ENCODE measurements around the gene SMIM13.

SMIM13 gene

DNA sequence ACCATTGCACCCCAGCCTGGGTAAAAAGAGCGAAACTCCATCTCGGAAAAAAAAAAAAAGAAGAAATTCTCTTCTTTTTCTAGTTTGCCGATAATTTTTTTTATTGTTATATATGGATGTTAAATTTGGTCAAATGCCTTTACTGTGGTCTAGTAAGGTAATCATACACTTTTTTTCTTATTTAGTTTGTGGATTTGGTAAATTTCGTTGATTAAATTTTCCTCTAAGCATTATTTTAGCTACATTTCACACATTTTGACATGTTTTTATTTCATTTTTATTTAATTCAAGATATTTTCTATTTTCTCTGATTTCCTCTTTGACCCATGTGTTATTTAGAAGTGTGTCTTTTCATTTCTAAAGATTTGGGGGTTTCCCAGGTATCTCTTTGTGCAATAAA lies 31.6 kb upstream of the SMIM13 start:
- DNase-seq (ENCODE audit: insufficient read length, low spot score), result no peak
- TF ChIP-seq PAX5 (IDR thresholded peaks at IDR 0.05; ENCODE audit: insufficient read depth, low read length, severe bottlenecking), result no peak
- TF ChIP-seq SPI1 (IDR thresholded peaks at IDR 0.05; ENCODE audit: low read depth, low read length), result no peak
- TF ChIP-seq TAF1 (IDR thresholded peaks at IDR 0.05; ENCODE audit: low read depth, low read length), result no peak
- no peak for TF ChIP-seq POLR2AphosphoS5 (IDR thresholded peaks at IDR 0.05; ENCODE audit: low read depth, low read length)
- no peak for TF ChIP-seq POLR2A (IDR thresholded peaks at IDR 0.05; ENCODE audit: low read depth, low read length)
- no peak for TF ChIP-seq POU2F2 (IDR thresholded peaks at IDR 0.05; ENCODE audit: low read depth, low read length)
- no peak for FAIRE-seq

- TF ChIP-seq POLR2A (IDR thresholded peaks at IDR 0.05; ENCODE audit: low read depth, low read length) (no peak), POLR2AphosphoS5 (IDR thresholded peaks at IDR 0.05; ENCODE audit: low read depth, low read length) (no peak), PAX5 (IDR thresholded peaks at IDR 0.05; ENCODE audit: insufficient read depth, low read length, severe bottlenecking) (no peak), SPI1 (IDR thresholded peaks at IDR 0.05; ENCODE audit: low read depth, low read length) (no peak), POU2F2 (IDR thresholded peaks at IDR 0.05; ENCODE audit: low read depth, low read length) (no peak), TAF1 (IDR thresholded peaks at IDR 0.05; ENCODE audit: low read depth, low read length) (no peak)
- DNase-seq (ENCODE audit: insufficient read length, low spot score) (no peak), FAIRE-seq (no peak)
These were observed 30.9 kb upstream of the SMIM13 start for GRCh38 chr6:11062715-11063114.

- FAIRE-seq, result no peak
- DNase-seq (ENCODE audit: insufficient read length, low spot score), result no peak
- TF ChIP-seq TAF1 (IDR thresholded peaks at IDR 0.05; ENCODE audit: low read depth, low read length) (no peak), PAX5 (IDR thresholded peaks at IDR 0.05; ENCODE audit: insufficient read depth, low read length, severe bottlenecking) (no peak), POLR2AphosphoS5 (IDR thresholded peaks at IDR 0.05; ENCODE audit: low read depth, low read length) (no peak), POU2F2 (IDR thresholded peaks at IDR 0.05; ENCODE audit: low read depth, low read length) (no peak), POLR2A (IDR thresholded peaks at IDR 0.05; ENCODE audit: low read depth, low read length) (no peak), SPI1 (IDR thresholded peaks at IDR 0.05; ENCODE audit: low read depth, low read length) (no peak)
These were observed 28.8 kb upstream of the SMIM13 start for GRCh38 chr6:11064836-11065235.

GRCh38 chr6:11065436-11066202 lies 28.0 kb upstream of the SMIM13 start:
- FAIRE-seq (no peak), DNase-seq (ENCODE audit: insufficient read length, low spot score) (no peak)
- TF ChIP-seq TAF1 (IDR thresholded peaks at IDR 0.05; ENCODE audit: low read depth, low read length), result no peak
- TF ChIP-seq POU2F2 (IDR thresholded peaks at IDR 0.05; ENCODE audit: low read depth, low read length), result no peak
- TF ChIP-seq PAX5 (IDR thresholded peaks at IDR 0.05; ENCODE audit: insufficient read depth, low read length, severe bottlenecking), result no peak
- no peak for TF ChIP-seq SPI1 (IDR thresholded peaks at IDR 0.05; ENCODE audit: low read depth, low read length)
- no peak for TF ChIP-seq POLR2AphosphoS5 (IDR thresholded peaks at IDR 0.05; ENCODE audit: low read depth, low read length)
- no peak for TF ChIP-seq POLR2A (IDR thresholded peaks at IDR 0.05; ENCODE audit: low read depth, low read length)

GRCh38 chr6:11066505-11067347 lies 26.9 kb upstream of the SMIM13 start:
- no peak for DNase-seq (ENCODE audit: insufficient read length, low spot score)
- no peak for TF ChIP-seq SPI1 (IDR thresholded peaks at IDR 0.05; ENCODE audit: low read depth, low read length)
- no peak for TF ChIP-seq POLR2A (IDR thresholded peaks at IDR 0.05; ENCODE audit: low read depth, low read length)
- no peak for TF ChIP-seq POLR2AphosphoS5 (IDR thresholded peaks at IDR 0.05; ENCODE audit: low read depth, low read length)
- TF ChIP-seq POU2F2 (IDR thresholded peaks at IDR 0.05; ENCODE audit: low read depth, low read length), result no peak
- no peak for TF ChIP-seq PAX5 (IDR thresholded peaks at IDR 0.05; ENCODE audit: insufficient read depth, low read length, severe bottlenecking)
- TF ChIP-seq TAF1 (IDR thresholded peaks at IDR 0.05; ENCODE audit: low read depth, low read length), result no peak
- FAIRE-seq, result no peak

DNA sequence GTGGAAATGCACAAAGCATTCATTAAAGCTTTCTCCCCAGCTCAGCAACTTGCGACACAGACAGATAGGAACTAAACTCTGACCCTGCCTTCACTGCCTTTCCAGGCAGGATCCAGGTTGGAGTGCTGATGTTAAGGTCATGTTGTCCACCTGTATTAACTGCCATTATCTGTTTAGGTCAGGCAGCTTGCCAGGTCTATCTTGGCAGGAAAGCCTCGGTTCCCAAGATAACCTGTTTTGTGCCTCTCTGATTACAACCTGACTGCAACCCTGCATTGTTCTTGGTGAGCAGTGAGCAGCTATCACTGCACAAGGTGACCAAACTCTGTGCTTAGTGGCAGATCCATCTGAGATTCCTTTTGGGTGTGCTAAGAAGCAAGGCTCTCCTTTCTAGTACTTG lies 26.3 kb upstream of the SMIM13 start:
- FAIRE-seq (no peak), DNase-seq (ENCODE audit: insufficient read length, low spot score) (no peak)
- no peak for TF ChIP-seq SPI1 (IDR thresholded peaks at IDR 0.05; ENCODE audit: low read depth, low read length)
- TF ChIP-seq POLR2AphosphoS5 (IDR thresholded peaks at IDR 0.05; ENCODE audit: low read depth, low read length), result no peak
- no peak for TF ChIP-seq POLR2A (IDR thresholded peaks at IDR 0.05; ENCODE audit: low read depth, low read length)
- no peak for TF ChIP-seq POU2F2 (IDR thresholded peaks at IDR 0.05; ENCODE audit: low read depth, low read length)
- no peak for TF ChIP-seq PAX5 (IDR thresholded peaks at IDR 0.05; ENCODE audit: insufficient read depth, low read length, severe bottlenecking)
- no peak for TF ChIP-seq TAF1 (IDR thresholded peaks at IDR 0.05; ENCODE audit: low read depth, low read length)

DNA sequence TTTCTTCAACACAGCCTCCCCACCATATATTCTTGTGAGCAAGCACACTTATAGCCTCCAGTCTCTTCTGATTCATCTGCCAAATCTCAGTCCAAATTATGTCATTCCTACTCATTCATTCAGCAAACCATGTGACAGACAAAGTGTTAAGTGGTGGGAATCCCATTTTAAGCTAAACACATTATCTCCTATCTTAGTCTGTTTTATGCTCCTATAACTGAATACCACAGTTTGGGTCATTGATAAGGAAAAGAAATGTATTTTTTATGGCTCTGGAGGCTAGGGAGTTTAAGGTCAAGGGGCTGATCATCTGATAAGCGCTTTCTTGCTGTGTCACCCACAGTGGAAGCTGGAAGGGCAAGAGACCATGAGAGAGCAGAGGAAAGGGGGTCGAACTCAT lies 23.9 kb upstream of the SMIM13 start:
- FAIRE-seq (no peak), DNase-seq (ENCODE audit: insufficient read length, low spot score) (no peak)
- TF ChIP-seq SPI1 (IDR thresholded peaks at IDR 0.05; ENCODE audit: low read depth, low read length), result no peak
- TF ChIP-seq POU2F2 (IDR thresholded peaks at IDR 0.05; ENCODE audit: low read depth, low read length), result no peak

DNA sequence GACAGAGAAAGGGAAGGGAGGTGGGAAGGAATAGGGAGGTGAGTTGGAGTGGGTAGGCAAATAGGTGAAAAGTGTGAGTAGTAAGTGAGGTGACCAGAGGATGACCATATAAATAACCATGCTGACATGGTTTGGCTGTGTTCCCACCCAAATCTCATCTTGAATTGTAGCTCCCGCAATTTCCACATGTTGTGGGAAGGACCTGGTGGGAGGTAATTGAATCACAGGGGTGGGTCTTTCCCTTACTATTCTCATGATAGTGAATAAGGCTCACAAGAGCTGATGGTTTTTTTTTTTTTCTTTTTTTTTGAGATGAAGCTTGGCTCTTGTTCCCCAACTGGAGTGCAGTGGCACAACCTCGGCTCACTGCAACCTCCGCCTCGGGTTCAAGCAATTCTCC lies 21.5 kb upstream of the SMIM13 start:
- TF ChIP-seq PAX5 (IDR thresholded peaks at IDR 0.05; ENCODE audit: insufficient read depth, low read length, severe bottlenecking) (no peak), TAF1 (IDR thresholded peaks at IDR 0.05; ENCODE audit: low read depth, low read length) (no peak), POU2F2 (IDR thresholded peaks at IDR 0.05; ENCODE audit: low read depth, low read length) (no peak), POLR2A (IDR thresholded peaks at IDR 0.05; ENCODE audit: low read depth, low read length) (no peak), POLR2AphosphoS5 (IDR thresholded peaks at IDR 0.05; ENCODE audit: low read depth, low read length) (no peak), SPI1 (IDR thresholded peaks at IDR 0.05; ENCODE audit: low read depth, low read length) (no peak)
- DNase-seq (ENCODE audit: insufficient read length, low spot score), result no peak
- no peak for FAIRE-seq

GRCh38 chr6:11076540-11076939 lies 17.1 kb upstream of the SMIM13 start:
- FAIRE-seq (no peak), DNase-seq (ENCODE audit: insufficient read length, low spot score) (no peak)
- TF ChIP-seq POLR2AphosphoS5 (IDR thresholded peaks at IDR 0.05; ENCODE audit: low read depth, low read length), result no peak
- no peak for TF ChIP-seq PAX5 (IDR thresholded peaks at IDR 0.05; ENCODE audit: insufficient read depth, low read length, severe bottlenecking)

Data from GM12891 (cell line).